Measurements from ENCODE around the gene AP3D1.
A peak's percentile ranks its signal among the peaks of the same experiment; 100 is the strongest.

AP3D1 gene

DNA sequence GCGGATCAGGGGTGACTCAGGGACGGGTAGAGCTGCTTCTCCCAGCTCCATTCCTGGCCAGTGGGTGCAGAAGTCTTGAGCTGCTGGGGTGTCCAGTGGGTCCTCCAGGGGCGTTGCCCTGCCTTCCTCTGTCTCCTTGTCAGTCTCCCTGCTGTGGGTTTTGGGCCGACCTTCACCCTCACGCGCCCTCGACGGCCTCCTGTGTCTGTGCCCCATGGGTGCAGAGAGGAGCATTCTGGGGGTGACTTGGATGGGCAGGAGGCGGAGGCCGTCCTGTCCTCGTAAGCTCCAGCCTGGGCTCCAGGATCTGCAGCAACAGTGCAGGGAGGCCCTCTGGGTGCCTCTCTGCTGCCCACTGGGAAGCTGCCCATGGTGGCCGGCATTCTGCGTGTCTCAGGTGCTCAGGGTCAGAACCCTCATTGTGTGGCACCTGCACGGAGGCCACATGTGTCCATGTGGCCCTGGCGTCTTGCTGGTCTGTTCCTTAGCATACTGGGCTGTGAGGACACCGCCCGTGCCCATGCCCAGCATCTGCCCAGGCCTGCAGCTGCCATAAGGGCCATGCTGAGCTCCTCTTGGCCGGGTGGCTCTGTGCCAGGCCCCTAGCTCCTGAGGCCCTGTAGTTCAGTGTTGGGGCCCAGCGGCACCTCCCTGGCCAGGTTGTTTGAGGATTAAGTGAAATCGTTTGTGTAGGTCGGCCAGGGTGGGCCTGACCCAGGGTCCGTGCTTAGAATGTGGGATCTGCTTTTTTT, 29.7 kb upstream of the AP3D1 start:
- no peak for DNase-seq

DNA sequence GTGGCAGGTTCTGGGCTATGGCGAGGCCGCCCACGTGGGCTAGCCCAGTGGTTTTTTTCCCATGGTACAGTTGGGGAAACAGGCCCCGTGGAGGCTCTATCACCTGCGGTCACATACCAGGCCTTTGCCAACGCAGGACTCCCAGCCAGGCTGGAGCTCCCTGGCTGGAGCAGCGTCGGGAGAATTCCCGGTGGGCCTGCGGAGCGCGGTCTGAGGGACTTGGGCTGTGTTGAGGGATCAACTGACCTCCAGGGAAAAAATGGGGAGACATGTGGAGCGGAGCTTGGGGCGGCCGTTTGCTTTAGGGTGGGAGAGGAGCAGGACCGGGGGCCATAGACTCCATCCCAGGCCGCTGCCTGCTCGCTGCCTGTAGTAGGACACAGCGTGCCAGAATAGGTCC, 28.7 kb upstream of the AP3D1 start:
- no peak for DNase-seq

DNA sequence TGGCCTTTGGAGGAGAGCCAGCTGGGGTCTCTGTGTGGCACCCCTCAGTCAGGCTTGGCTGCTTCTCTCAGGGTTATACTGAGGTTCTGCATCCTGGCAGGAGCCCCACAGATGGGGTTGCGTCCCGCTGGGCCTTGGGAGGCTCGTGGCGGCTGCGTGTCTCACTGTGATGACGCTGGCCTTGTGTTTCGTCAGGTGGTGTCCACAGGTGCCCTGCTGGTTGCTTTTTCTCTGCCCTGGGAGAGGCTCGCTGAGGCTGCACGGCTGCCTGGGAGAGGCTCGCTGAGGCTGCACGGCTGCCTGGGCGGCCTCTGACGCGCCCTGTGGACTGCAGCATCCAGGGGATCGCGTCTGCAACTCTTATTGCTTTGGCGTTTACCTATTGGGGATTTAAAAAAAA, 27.7 kb upstream of the AP3D1 start:
- DNase-seq = no peak

DNA sequence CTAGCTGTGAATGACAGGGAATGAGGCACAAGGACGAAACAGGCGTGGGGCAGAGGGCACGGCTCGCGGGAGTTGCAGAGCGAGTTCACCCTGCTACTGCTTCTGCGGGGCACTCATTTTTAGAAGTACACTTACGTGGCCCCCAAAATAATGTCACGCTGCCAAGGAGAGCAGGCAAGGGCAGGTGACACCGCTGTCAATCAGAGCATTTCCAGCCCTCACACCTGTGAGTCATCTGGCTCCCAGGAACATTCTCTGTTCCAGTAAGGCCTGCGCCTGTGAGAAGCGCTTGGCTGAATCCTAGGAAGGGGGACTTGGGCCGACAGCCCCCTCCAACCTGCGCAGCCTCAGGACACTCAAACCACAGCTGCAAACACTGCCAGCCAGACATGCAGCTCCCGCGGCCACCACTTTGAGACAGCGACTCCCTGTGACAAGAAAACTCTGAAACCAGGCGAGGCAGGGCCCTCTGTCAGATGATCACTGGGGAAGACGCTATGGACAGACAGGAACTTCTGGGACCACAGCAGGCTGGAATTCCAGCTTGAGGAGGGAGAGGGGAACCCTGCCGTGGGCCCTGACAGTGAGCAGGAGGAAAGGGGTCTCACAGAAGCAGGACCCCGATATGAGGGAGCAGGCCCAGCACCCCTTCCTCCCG, 25.1 kb upstream of the AP3D1 start:
- no peak for DNase-seq

DNA sequence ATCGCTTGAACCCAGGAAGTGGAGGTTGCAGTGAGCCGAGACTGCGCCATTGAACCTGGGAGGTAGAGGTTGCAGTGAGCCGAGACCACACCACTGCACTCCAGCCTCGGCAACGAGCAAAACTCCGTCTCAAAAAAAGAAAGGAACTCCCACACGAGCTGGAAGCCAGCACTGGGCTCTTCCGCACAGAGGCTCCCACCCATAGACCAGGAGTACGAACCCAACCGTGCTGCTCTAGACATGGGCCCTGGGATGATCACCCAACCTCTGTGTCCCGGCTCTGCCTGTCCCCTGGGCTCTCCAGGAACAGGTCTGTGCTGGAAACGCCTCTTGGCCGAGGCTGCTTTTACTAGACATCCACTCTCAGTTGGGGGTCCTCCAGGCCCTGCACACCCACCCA, 24.4 kb upstream of the AP3D1 start:
- DNase-seq = no peak

DNA sequence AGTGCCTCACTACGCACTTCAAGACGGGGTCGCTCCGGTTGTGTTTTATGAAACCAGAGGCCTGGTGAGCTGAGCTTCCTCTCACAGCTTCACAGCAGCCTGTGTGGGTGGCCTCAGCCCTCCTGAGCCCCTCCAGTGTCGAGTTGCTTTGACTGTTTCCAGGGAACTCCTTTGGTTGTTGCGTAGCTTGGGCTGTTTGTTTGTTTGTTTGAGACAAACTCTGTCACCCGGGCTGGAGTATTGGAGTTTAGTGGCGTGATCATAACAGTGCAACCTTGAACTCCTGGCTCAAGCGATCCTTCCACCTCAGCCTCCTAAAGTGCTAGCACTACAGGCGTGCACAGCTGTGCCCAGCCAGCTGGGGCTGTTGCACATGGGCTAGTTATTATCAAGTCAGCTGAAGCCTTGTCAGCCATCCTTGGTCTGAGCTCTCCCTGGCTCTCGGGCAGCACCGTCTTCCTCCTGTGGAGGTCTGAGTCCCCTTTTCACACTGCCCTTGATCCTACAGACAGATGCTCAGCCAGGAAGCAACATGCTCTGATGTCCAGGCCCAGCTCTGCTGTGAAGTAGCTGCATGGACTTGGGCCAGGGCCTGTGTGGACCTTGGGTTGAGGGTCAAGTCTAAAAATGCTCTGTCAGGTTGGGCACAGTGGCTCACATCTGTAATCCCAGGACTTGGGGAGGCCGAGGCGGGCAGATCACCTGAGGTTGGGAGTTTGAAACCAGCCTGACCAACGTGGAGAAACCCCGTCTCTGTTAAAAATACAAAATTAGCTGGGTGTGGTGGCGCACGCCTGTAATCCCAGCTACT, 22.6 kb upstream of the AP3D1 start:
- DNase-seq = no peak

DNA sequence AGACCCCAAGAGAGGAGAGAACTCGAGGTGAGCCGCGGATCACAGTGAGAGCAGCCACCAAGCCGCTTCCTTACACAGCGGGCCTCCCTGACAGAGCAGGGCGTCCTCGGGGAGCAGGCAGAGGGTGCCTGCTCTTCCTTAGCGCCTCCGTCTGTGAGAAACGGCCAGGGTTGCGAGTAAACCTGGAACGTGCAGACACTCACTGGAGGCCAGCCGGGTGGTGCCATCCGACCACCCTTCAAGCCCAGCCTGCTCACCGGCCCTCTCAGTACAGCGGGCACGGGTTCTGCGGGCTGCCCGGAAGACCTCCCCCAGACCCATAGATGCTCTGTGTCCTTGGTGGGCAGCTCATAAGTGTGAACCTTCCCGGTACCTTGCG, 22.0 kb upstream of the AP3D1 start:
- DNase-seq = no peak

DNA sequence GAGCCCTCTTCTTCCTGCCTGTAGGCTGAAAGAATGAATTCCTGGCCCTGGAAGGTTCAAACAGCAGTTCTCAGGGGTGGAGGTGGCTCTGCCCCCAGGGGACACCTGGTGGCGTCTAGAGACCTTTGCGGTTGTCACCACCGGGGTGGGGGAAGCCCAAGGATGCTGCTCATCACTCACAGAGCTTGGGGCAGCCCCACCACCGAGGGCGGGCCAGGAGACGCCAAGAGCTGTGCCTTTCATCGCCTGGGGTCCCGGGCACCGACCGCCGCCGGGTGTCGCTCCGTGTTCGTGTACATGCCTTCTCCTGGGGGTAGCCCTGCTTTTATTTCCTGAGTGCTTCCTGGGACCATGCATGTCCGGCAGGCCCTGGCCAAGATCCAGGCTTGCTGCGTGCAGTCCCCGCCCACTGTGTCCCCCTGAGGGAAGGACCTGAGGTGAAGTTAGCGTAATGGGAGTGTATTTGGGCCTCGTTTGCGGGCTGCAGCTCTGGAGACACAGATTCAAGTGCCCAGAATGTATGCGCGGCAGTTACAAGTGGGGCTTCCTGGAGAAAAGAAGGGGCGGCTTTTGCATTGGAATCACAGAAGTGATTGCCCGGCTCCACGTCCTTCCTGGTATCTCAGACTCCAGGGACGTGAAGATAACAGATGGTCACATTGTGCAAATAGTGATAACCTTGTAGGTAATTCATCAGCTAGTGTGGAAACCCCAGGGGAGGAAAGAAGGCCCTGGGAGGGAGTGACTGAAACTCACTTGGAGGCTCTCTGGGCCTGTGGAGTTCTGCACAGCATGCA, 20.2 kb upstream of the AP3D1 start:
- peak; percentile 25 for DNase-seq

DNA sequence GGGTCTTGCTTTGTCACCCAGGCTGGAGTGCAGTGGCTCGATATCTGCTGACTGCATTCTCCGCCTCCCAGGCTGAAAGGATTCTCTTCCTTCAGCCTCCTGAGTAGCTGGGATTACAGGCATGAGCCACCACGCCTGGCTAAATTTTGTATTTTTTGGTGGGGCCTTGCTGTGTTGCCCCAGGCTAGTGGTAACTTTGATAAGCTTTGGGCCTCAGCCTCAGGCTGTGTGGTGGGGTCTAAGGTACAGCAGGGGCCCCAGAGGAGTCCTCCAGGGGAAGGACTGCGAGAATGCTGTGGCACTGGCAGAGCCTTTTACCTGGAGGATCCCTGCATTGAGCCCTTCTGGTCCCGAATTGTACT, 19.6 kb upstream of the AP3D1 start:
- DNase-seq = no peak

DNA sequence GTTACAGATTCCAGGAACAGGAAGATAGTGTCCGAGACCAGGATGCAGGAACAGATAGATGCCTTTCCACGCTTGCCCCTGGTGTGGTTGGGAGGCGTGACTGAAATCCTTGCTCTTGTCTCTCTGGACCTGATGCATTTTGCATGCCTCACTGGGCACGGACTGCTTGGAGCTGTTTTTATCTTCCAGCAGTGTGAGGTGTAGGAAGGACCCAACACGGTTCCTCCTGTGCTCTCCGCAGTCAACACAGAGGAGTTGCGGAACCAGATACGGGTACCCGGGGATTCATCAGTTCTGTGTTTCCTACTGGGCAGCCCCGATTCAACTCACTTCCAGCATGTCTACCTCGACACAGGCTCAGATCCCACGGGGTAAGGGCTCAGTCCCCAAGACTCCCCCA, 18.9 kb upstream of the AP3D1 start:
- DNase-seq = no peak

DNA sequence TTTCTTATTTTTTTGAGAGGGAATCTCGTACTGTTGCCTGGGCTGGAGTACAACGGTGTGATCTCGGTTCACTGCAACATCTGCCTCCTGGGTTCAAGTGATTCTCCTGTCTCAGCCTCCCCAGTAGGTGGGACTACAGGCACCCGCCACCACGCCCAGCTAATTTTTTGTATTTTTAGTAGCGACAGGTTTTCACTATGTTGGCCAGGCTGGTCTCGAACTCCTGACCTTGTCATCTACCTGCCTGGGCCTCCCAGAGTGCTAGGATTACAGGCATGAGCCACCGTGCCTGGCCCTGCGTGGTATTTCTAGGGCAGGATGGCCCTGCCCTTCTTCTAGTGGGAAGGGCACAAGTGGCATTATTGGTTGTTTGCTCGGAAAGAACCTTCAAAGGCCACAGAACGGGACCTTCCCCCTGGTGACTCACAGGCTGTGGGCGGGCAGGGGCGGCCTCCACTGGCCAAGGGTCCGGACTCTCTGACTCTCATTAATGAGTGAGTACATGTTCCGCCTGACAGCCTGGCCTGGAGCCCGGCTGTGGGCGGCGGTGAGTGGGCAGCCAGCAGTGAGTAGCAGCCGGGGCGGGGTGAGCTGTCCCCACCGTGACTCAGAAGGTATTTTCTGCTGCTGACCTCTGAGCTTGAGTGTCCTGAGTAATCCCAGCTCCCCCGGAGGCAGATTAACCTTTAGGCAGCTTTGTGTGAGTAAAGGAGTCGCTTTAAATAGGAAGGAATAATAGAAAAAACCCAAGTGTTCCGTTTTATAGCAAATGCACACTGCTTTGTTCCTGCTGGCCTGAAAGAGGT, 17.5 kb upstream of the AP3D1 start:
- DNase-seq = peak; percentile 83

DNA sequence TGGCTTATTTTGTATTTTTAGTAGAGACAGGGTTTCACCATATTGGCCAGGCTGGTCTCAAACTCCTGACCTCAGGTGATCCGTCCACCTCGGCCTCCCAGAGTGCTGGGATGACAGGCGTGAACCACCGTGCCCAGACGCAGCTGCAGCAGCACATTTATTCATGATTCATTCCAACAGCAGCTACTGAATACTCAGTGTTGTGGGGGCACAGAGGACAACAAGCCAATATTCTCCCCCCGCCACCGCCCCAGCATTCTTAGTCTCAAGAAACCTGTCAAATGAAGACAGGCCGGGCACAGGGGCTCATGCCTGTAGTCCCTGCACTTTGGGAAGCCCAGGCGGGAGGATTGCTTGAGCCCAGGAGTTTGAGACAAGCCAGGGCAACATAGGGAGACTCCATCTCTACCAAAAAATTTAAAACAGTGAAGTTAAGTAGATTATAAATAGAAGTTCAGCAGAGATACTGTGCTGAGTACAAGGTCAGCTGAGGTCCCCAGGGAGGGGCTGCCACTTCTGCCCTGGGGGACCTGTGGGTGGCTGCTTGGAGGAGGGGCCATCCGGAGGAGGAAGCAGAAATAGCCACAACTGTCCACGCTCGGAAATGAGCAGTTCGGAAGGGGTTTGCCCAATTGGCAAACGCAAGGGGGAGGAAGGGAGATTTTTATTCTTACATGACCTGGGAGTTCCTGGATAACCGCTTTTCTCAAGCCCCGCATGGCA, 16.7 kb upstream of the AP3D1 start:
- DNase-seq = no peak

DNA sequence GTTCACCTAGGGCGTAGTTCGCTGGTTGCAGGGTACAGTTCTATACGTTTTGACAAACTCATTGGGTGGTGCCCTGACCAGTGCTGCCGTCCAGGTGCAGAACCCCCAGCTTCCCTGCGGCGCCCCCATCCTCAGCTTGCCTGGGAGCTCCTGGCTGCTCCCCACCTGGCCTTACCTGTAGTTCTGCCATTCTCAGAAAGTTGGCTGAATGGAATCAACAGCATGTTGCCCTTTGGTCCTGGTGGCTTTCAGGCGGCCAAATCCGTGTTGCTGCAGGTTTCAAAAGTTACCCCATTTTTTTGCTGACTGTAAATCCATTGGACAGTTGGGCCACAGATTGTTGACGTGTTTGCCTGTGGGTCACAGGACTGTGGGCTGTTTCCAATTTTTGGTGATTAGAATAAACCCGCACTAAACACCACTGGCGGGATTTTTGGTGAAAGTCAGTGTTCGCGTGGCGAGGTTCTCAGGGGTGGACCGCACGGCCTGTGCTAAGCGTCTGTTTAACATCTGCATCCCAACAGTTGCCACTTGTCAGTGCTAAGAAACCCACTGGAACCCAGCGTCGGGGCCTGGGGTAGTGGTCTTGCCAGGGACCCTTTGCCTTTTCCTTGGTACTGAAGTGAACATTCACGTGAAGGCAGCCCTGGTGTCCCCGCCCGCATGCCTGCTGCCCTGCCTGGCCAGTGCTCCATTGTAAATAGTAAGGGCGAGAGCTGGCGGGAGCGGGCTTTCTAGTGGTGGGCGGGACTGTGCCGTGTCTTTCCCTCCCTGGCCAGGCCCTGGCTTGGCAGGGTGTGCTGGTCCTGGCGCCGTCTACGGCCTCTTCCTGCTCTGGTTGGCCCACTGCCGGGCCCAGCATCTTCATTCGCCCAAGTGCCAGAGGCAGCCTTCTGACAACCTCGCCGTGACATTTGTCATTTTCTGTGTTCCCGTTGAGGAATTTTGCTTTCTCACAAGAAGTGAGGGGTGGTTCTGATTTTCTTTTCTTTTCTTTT, 15.7 kb upstream of the AP3D1 start:
- DNase-seq = peak; percentile 93

DNA sequence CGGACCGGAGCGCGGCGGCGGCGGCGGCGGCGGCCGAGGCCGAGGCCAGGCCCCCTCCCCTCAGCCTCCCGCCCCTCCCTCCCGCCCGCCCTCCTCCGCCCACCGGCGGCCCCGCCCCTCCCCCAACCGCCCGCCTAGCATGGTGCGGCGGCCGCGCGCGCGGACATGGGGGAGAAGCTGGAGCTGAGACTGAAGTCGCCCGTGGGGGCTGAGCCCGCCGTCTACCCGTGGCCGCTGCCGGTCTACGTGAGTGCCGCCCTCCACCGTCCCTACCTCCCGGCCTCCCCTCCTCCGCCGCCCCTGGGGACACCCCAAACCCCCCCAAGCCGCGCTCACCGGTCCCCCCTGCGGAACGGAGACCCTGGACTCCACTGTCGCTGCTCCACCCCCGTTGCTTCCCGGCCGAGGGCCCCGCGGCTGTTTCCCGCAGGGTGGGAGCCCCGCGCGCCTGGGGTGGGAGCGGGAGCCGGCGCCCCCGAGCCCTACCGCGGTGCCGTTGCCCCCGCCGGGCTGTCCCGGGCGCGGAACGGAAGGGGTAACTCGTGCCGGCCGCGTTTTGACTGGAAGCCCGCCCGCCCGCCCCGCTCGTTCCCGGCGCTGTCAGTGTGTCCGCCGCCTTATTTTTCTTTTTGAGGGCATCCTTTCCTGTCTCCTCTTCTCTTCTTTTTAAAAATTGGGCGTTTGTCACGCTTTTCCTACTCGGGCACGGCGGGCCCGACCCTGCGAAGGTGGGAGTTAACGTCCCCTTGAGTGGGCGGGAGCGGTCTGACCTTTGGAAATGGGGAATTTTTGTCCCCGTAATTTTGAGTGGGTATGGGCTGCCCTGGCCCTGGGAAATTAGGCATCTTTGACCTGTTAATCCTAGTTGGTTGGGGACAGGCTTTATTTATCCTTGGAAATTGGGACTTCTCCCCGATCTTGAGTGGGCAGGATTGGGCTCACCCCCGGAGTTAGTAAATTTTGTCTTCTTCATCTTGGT, 12.9 kb upstream of the AP3D1 start:
- no peak for DNase-seq

DNA sequence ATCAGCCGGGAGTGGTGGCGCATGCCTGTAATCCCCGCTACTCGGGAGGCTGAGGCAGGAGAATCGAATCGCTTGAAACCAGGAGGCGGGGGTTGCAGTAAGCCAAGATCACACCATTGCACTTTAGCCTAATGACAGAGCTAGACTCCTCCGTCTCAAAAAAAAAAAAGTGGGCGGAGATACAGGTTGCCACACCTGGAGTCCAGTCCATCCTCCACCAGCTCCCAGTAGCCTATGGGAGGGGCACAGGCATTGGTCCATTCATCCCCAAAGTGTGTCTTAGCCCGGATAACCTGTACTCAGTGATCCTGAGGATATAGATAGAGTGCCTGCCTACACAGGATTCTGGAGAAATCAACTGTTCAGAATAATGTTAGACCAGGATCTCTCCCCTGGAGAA, 9.0 kb upstream of the AP3D1 start:
- DNase-seq = no peak

DNA sequence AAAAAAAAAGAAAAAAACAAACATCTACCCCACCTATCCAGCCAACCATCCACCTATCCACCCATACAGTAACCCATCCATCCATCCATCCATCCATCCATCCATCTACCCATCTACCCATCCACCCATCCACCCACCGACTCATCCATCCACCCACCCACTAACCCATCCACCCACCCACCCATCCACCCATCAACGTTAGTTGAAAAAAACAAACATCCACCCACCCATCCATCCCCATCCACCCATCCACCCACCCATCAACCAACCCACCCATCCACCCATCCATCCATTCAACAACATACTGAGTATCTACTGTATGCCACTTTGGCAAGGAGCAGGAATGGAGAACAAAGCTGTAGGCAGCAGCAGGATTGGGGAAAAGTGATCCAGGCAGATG, 6.1 kb upstream of the AP3D1 start:
- DNase-seq = no peak

DNA sequence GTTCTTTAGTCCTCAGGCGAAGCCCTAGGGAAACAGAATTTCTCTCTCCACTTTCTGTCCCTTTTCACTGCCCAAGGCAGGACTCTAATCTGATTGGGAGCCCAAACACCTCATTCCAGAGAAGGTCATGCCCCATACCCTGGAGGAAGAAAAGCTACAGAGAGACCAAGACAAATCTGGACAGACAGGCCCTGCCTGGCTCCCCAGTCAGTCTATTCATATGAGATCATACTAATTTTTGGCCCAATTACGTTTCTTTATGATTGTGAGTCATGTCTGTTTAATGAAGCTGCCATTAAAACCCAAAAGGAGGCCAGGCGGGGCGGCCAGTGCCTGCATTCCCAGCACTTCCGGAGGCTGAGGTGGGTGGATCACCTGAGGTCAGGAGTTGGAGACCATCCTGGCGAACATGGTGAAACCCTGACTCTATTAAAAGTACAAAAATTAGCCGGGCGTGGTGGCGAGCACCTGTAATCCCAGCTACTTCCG, 3.3 kb upstream of the AP3D1 start:
- no peak for DNase-seq

DNA sequence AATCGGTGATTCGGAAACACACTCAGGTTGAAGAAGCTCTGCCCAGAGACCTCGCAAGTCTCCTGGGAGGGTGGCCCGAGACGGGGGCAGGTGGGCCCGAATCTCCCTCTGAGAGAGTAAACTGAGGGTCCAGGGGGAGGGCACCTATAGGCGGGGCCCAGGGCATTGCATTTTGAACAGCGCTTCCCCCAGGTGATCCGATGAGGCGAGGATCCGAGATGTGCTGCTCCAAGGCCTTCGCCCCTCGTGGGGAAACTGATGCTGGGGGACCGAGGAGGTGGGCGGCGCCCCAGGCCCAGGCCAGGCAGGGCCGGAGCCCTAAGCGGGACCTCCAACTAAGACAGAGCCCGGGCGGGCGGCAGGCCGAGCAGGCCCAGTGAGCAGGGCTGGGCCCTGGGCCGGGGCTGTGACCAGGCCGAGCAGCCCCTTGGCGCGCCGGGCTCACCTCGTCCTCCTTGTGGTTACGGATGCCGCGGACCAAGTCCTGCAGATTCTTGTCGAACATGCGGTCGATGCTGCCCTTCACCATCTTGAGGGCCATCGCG, 500 bp downstream of the AP3D1 start:
- DNase-seq = no peak

Measured in NCI-H2029 (cell line).